Skeletal muscle cell (primary cell): ENCODE measurements around the gene RUNX2.
A peak's percentile ranks its signal among the peaks of the same experiment; 100 is the strongest.

Source experiments
- DNase-seq: peaks from one replicate; pipeline ENCODE4 v3.0.0-alpha.2; 2010; ENCODE audit warnings: low read depth
- H3K4me3 ChIP-seq: 2 replicates; pipeline ENCODE4 v1.5.1; 2011; ENCODE audit warnings: low read depth, mild to moderate bottlenecking, control low read depth, low read length, moderate library complexity

RUNX2 gene

GRCh38 chr6:45619211-45619760 lies 291.2 kb downstream of the RUNX2 start:
- no peak for DNase-seq
- no peak overlapping the region for H3K4me3 ChIP-seq

DNA sequence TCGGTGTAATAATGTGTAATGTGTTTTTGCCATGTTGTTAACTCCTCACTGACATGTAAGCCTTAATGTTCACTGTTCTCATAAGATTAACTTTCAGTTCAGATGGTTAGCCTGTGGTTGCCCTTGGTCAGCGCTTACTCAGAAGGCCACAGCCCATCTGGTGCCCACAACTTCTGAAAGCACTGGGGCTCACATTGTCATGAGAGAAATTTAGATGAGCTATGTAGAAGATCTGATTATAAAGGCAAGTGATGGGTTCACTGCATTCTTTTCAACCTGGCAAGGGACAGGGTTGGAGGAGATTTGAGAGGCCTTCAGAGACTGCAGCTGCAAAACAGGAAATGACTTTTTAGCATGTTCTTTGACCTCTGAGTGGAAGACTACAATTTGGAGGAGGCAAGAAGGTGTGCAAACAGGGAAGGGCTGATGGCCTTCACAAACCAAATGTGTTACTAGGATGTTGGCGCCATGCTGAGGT lies 291.9 kb downstream of the RUNX2 start:
- DNase-seq = no peak
- H3K4me3 ChIP-seq = no peak overlapping the region

DNA sequence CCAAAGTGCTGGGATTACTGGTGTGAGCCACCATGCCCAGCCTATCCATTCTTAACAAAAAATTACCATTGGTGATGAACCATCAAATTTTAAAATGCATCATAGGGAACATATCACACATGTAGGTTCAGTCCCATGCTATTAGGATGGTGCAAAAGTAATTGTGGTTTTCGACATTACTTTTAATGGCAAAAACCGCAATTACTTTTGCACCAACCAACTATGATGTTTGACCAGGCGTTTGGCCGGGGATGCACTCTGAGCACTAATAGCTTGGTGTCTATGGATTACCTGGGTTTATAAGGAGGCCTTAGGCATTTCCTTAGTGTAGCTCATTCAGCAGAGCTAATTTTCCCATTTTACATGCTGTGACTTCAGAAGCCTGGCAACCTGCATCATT lies 296.1 kb downstream of the RUNX2 start:
- no peak for DNase-seq
- H3K4me3 ChIP-seq = no peak overlapping the region

DNA sequence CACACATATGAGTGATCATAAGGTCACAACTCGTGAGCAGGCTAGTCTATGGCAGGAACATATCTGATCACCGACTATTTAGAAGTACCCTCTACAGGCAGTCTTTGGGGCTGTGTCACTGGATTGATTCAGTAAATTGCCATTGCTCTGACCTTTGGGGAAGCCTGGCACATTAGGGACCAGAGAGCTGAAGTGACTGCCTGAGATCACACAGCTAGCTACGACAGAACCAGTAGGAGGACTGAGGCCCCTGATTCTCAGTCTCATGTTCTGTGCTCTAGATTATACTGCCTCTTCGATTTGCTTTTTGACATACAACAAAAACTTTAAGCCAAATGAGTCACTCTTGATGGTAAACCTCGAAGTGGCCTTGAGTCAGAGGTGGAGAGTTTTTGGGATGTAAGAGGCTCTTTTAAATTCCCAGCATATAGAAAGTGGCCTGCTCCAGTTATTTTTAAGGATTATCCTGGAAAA lies 297.1 kb downstream of the RUNX2 start:
- DNase-seq = no peak
- H3K4me3 ChIP-seq = no peak overlapping the region

GRCh38 chr6:45626087-45626891 lies 298.2 kb downstream of the RUNX2 start:
- H3K4me3 ChIP-seq = no peak overlapping the region
- peak; percentile 93 for DNase-seq

DNA sequence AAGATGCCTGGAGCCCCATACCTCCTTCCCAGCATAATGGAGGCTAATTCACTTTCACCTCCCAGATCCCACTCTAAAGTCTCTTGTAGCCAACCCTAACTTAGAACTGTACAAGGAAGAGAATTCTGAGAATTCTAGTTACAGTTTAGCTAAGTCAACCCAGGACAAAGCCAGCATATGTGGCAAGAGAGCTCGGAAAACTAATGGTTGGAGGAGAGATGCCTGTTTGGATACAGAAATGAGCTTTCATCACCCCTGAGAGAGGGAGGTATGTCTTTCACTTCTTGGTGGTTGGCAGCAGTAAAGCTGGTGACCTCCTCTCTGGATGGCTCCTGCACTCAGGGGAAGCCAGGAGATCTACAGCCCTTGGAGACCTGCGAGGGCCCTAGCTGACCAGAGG lies 302.2 kb downstream of the RUNX2 start:
- DNase-seq = no peak
- no peak overlapping the region for H3K4me3 ChIP-seq

DNA sequence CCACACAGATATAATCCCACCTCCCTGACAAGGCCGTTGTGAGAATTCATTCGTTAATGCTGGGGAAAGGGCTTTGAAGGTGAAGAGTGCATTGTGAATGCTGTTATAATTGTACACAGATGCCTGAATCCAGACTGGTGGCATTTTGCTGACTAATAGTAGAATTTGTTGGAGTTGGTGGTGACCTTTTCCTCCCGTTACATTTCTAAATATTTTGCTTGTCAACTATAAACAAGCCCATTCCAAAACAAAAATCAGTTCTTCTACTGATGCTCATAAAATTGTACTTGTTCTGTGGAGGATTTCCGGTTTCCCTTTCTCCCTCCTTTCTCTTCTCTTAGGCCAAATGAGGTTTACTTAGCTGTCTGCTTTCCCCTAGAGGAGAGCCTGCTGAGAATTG lies 302.7 kb downstream of the RUNX2 start:
- DNase-seq = no peak
- no peak overlapping the region for H3K4me3 ChIP-seq

GRCh38 chr6:45631396-45631795 lies 303.3 kb downstream of the RUNX2 start:
- no peak overlapping the region for H3K4me3 ChIP-seq
- DNase-seq = no peak

DNA sequence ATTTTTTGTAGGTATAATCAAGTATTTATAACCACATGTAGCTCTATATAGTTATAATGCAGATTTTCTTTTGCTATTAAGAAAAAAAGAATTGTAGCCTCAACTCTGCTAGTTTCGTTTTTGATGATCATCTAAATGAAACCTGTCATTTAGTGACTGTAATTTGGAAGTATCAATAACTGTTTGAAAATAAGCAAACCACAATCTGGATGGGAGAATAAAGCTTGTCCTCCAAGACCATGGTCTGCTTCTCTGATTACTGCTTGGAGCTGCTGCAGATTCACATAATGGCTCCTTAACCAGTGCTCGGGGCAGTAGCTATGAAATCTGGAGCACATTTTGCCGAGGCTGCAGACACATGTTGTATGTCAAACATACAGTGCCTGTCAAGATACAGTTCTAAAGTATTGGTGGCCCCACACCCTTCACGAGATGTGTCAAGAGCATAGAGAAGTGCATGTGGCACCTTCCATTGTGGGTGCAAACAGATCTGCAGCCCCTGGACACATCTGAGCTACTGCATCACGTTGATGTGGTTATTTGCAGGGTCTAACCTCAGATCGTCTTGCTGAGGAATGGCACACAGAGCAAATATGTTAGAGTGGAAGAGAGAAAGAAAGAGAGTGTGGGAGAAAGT lies 305.3 kb downstream of the RUNX2 start:
- DNase-seq = no peak
- H3K4me3 ChIP-seq = no peak overlapping the region

DNA sequence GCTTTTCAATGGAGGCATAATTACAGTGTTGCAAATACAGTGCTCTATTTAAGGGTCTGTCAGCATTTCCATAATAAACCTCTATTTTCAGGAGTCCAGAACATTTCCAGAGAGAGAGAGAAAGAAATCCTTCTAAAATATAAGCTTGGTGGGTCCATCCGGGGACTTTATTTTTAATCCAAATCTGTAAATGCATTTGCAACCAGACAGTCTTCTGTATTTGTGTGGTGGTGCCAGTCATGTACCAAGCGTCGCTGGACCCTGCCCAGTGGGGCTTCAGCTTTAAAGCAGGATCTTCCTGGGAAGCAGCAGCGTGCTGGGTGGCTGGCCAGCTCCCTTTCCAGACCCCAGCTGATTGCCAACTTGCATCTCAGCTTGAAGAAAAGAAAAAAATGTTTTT lies 306.1 kb downstream of the RUNX2 start:
- H3K4me3 ChIP-seq = no peak overlapping the region
- DNase-seq = no peak

DNA sequence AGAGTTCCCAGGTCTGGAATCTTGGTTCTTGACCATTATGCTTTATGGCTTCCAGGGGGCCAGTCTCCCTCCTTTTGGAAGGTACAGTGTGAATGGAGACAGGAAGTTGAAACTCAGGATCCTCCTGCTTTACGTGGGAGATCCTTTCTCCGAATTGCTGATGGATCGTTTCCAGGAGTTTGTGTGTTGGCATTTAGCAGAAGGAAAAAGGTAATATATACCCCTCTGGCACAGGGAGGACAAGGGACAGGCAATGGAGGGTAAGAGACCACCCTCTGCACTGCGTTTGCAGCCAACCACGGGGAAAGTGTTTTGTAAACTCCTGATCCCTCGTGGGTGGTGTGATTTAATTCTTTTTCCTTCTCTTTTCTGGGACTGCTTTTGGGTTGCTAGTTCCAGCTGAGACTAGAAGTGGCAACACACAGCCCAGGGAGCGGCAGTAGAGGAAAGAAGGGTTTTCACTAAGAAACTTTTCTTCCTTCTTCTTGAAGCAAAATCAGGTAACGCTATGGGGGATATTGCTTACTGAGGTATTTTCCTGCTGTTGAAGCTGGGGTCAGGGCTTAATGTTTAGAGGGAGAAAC lies 307.2 kb downstream of the RUNX2 start:
- H3K4me3 ChIP-seq = no peak overlapping the region
- DNase-seq = no peak

DNA sequence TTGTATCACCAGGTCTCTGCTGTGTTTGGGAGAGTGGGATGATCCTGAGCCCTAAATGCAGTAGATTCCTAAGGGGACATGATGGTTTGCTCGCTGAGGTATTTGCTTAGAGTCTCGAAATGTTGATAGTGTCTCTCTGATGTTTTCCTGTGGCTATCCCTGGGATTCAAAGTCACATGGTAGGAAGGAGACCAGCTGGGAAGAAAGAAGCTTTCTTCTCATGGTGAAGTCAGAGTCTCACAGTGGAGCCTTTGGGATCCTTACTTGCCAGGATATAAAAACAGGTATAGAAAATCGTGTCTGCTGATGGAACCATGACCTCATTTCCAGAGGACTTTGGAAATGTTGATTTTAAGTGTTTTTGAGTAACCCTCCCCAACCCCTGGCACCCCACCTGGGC lies 308.9 kb downstream of the RUNX2 start:
- DNase-seq = no peak
- H3K4me3 ChIP-seq = no peak overlapping the region

DNA sequence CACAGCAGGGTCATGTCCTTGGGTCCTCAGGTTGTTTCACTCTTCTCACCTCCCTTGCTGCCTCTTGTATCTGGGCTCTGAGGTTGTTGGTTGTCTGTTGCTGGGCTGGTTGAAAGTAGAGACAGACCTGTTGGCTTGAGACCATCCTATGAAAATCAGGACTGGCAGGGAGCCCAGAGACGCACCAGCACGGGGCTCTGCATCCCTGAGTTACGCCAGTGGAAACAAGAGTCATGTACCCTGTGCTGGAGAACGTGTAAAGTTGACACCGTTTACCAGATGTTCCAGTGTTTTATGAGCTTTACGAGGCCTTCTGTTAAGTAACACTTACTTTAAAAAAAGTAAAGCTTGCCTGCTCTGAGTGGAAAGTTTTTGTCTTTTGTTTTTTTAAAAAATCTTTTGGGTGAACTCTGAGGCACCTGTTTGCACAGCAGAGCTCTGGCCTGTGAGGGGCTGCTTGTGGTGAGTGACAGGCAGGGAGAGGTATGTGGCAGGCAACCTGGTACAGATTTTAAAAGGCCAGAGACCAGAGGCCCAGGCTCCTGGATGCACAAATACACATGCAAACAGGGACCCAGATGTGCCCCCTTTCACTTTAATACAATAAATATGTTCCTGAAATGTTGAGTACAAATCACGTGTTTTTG lies 309.6 kb downstream of the RUNX2 start:
- DNase-seq = peak; percentile 70

GRCh38 chr6:45640081-45640491 lies 312.0 kb downstream of the RUNX2 start:
- H3K4me3 ChIP-seq = no peak overlapping the region
- no peak for DNase-seq

More for the DNA sequence above, 309.6 kb downstream of the RUNX2 start:
- no peak overlapping the region for H3K4me3 ChIP-seq

DNA sequence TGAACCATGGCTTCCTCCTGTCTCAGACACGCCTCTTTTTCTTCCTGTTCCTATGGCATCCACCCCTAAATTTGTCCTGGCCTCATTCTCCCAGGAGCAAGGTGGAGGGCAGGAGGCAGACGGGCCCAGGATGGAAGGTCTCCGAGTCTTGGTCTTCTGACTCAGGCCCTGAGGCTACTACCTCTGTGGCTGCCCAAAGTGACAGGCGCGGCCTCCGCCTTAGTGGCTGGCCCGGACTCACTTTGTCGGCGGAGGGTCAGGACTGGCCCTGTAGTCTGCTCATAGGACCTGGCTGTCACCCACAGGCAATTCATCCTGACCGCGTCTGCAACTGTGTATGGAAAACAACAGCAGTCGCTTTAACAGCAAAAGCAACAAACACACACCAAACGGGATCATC lies 312.7 kb downstream of the RUNX2 start:
- no peak overlapping the region for H3K4me3 ChIP-seq
- no peak for DNase-seq

DNA sequence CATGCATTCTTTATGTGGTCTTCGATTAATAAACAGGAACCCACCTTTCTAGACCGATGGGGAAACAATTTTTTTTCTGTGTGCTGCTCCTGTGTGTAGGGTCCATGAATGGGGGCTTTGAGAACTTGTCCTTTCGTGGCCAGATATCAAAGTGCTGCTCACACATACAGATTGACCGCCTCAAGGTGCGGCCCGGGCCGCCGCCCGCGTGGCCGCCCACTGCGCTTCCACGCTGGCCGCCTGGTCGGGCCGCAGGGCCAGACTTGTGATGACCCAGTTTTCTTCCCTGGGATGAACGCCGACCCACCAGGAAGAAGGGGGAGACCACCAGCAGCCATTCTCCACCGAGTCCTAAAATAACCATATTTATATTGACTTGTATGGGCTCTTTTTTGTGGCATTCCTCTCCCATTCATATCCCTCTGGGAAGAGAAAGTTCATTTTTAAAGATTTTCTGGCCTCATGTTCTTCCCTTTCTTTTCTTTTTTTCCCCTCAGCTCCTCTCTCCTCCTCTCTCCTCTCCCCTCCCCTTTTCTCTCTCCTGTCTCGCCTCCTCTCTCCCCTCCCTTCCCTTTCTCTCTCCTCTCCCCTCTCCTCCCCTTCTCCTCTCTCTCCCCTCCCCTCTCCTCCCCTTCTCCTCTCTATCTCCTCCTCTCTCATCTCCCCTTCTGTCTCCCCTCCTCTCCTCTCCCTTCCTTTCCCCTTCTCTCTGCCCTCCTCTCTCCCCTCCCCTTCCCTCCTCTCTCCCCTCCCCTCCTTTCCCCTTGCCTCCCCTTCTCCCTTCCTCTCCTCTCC lies 314.4 kb downstream of the RUNX2 start:
- H3K4me3 ChIP-seq = no peak overlapping the region
- no peak for DNase-seq

GRCh38 chr6:45643126-45643525 lies 315.0 kb downstream of the RUNX2 start:
- DNase-seq = no peak
- no peak overlapping the region for H3K4me3 ChIP-seq

GRCh38 chr6:45644720-45645119 lies 316.6 kb downstream of the RUNX2 start:
- H3K4me3 ChIP-seq = no peak overlapping the region
- DNase-seq = no peak

- no peak overlapping the region for H3K4me3 ChIP-seq
- no peak for DNase-seq
Measured at GRCh38 chr6:45645302-45645701, 317.2 kb downstream of the RUNX2 start.
